Stimulated activated CD4-positive, alpha-beta T cell treated with anti-CD3 and anti-CD28 coated beads, TNF-alpha, amount 100 ng/mL, for 1 hour (primary cell): ENCODE measurements around the gene ACOX3.
"Not testable (repeated sequence)": the region's sequence is repeated elsewhere in the genome, so short reads cannot be mapped to it uniquely, and the experiment has no call there.

Experiments used
- DNase-seq, 3 donors: peaks; one replicate each; pipeline ENCODE4 v3.0.0-alpha.2; 2020; ENCODE audit warnings: low read depth in 3 of 3, low spot score in 1 of 3

ACOX3 gene

DNA sequence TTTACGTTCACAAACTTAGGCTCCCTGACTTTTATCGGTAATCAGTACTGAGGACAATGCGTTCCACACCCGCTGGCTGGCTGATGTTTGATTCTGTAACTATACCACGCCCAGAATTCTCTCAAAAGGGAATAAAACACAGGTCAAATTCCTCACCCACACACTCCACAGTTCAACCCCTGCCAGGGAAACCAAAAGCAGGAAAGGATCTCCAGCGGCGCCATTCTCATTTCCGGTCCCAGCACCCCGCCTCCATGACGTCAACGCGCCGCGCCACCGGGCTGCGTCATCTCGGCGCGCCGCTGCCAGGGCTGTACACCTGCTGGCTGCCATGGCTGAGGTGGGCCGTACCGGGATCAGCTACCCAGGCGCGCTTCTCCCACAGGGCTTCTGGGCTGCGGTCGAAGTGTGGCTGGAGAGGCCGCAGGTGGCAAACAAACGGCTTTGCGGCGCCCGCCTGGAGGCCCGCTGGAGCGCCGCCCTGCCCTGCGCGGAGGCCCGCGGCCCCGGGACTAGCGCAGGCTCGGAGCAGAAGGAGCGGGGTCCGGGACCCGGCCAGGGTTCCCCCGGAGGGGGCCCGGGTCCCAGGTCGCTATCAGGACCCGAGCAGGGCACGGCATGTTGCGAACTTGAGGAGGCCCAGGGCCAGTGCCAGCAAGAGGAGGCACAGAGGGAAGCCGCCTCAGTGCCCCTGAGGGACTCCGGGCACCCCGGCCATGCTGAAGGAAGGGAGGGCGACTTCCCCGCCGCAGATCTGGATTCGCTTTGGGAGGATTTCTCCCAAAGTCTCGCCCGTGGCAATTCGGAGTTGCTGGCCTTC lies at the start of gene ACOX3, which contains the start of gene TRMT44:
ACOX3 (minus strand) TSS at position 232 of the 820 bp plus-strand sequence. CDS start 24,202 bp downstream, outside the sequence.
TRMT44 (plus strand) TSS at position 286 of the 820 bp plus-strand sequence; CDS start at position 332, 46 bp downstream.
- DNase-seq, result peak; percentile 82 to 99 (median 91)

DNA sequence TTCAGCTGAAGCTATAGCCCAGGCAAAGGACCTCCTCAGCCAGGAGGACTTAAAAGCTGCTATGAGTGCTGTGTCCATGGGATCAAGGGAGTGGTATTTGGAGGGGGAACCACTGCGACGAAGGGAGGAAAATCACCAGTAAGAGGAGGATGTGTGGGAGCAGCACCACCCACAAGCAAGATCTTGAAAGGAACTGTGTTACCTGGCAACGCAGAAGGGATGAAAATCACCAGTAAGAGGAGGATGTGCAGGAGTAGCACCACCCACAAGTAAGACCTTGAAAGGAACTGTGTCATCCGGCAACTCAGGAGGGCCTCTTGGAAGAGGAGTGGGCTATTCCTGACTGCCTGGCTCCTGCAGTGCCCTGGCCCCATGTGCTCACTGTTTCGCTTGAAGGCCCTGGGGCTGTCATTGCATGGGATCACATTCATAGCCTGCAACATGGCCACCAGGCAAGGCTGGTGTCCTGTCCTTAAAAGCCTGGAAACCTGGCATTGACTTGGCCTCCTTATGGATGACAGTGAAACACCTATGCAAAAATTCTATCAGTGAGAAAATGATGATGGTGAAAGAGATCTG lies 48.4 kb upstream of the ACOX3 start:
- DNase-seq, result no peak

DNA sequence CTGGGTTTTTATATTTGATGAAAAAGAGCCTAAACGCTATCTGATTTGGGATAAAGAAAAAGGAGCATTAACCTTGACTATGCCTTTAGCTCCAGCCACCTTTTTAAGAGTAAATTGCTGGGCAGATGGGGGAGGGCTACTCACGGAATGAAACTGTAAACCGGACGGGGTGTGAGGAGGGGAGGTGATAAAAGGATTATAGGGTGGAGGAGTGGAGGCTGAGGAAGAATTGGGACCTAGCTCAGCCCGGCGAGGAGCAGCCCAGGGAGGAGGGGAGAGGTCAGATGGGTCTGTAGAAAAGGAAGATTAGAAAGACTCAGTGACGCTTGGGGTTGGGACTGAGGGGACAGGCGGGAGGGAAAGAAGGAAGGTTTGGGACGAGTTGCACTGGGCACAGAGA lies 46.1 kb upstream of the ACOX3 start:
- not testable (repeated sequence) for DNase-seq

DNA sequence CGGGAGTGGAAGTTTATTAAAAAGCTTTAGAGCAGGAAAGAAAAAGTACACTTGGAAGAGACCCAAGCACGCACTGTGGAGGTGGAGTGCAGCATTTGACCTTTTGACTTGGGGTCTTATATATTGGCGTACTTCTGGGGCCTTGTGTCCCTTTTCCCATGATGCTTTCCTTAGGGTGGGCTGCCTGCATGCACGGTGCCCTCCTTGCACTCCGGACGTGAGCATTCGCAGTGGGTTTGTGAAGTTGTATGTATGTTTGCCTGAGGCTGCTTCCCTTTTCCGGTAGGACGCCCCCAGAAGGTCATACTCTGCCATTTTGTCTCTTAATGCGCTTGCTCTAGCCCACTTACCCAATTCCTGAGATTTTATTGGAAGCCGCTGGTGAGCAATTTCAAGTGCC lies 39.7 kb upstream of the ACOX3 start:
- no peak for DNase-seq

DNA sequence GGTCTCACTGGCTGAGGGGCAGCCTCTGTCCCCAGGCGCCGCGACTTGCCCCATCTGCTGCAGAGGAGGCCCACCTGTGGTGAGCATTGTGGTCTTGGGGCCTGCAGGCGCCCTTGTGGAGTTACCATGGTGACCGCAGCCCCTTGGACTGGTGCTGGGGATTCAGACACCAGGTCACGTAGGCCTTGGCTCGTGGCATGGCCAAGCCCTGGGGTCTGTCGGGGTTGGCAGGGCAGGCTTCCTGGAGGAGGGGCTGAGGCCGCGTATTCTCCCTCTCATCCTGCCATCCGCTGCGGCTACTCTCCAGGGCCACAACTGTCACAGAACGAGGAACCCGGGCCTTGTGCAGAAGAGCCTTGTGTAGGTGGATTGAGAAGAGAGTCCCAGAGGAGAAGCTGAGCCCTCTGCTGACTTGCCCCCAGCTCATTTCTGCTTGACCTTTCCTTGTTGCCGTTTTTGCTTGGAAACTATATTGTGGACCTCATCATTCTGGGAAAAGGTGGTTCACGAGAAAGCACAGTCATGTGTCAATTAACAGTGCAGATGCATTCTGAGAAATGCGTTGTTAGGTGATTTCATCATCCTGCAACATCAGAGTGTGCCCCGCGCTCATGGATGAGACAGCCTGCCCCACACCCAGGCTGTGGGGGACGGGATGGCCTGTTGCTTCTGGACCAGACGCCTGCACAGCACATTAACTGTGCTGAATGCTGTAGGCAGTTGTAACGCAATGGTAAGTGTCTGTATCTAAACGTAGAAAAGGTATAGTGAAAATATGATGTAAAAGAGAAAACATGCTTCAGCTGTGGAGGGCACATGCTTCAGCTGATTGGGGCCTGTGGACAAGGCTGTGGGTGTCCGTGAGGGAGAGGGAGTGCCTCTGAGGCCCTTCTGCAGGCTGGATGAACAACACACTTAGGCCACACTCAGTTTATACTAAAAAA lies 38.5 kb upstream of the ACOX3 start:
- no peak for DNase-seq

DNA sequence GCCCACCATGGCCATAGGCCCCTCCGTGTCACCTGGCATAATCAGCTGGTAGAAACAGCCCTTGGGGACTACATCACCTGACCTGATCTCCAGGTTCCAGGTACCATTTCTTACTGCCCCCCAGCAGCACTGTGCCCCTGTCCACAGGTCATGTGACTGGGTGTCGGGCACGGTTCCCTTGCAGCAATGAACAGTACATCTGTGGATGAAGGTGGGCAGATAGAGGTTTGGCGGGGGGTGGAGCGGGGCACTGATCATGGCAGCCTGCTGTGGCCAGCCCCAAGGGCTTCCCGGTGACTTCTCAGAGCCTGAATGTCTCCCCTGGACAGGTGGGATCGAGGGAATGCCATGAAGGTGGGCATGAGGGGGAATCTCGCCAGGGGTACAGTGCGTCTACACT lies 37.8 kb upstream of the ACOX3 start:
- no peak for DNase-seq

DNA sequence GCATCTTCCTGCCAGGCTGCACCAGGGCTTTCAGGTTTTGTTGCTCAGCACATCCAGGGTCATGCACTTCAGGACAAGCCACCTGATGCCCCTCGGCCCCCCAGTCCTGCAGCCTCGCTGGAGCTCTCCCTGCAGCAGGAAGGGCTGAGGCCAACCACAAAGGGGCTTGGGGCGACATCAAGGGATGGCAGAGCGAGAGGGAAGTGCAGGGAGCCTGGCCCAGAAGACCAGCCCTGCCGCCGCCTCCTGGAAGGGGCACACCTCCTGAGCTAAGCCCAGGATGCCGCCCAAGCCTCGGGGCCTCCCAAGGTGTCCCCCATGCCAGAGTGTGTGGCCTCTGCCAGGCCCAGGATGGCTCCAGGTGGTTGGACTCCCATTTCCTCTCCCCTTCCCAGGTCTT lies 37.2 kb upstream of the ACOX3 start:
- no peak for DNase-seq

DNA sequence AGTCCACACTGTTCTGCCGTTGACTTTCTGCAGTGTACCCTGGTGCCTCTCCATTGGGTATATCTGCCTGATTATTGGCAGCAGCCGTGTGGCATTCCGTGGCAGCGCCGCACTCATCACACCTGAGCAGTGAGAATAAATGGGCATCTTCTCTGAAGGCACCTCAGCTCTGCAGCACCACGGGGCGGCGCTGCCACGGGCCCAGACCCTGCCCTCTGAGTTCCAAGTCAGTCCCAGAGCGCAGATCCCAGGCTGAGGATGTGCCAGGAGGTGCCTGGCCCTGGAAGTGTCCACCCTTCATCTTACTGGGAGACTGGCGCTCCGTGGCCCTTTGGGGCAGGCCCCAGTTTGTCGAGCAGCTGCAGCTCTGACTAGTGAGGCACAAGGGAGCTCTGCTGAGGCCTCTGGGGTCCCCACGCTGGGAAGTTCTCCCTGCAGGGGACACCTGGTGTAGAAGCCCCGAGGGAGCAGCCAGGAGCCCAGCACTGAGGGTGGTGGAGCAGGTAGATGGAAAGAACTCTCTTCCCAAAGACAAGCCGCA lies 36.6 kb upstream of the ACOX3 start:
- no peak for DNase-seq

DNA sequence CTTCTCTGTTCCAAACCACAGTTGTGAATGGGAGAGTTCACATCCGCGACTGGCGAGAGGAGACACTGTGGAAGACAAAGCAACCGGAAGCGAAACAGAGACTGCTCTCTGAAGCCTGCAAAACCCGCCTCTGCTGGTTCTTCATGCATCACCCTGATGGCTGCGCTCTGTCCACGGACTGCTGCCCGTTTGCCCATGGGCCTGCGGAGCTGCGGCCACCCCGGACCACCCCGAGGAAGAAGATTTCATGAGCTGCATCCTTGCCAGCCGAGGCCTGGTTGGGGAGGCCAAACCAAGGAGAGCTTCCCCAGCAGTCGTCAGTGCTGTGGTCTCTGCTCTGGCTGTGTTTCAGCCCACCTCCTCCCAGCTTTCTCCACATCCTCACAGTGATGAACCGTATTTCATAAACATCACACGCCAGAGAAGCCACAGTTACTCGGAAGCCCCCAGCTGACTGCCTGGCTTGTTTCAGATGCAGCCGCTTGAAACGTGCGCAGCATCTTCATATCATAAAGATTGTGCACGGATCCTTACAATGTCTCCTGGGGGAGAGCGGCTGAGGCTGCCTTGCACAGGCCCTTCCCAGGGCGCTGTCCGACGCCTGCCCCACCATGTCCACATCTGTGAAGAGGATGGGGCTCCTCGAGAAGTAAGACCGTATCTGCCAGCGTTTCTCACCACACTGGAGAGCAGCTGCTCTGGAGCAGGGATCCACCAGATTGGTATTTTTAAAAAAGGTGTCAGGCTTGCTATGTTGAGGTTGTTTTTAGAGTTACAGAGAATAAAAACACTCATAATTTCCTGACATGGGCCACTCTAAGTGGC lies 35.4 kb upstream of the ACOX3 start:
- DNase-seq, result no peak

DNA sequence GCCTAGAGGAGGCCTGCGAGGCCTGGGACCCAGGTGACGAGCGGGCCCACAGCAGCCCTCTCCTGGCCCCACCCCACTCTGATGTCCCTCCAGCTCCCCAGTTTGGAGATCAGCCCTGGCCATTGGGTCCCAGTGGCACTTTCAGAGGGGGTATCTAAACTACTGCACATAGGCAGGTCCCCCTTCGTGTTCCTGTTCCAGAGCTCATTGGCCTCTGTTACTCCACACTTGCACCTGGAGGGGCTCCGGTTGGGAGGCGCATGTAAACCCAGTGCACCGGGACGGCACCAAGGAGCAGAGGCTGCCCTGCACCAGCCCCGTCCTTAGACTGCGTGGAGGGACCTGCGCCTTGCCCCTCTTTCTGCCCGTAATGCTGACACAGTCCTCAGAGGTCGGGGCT lies 34.3 kb upstream of the ACOX3 start:
- no peak for DNase-seq

DNA sequence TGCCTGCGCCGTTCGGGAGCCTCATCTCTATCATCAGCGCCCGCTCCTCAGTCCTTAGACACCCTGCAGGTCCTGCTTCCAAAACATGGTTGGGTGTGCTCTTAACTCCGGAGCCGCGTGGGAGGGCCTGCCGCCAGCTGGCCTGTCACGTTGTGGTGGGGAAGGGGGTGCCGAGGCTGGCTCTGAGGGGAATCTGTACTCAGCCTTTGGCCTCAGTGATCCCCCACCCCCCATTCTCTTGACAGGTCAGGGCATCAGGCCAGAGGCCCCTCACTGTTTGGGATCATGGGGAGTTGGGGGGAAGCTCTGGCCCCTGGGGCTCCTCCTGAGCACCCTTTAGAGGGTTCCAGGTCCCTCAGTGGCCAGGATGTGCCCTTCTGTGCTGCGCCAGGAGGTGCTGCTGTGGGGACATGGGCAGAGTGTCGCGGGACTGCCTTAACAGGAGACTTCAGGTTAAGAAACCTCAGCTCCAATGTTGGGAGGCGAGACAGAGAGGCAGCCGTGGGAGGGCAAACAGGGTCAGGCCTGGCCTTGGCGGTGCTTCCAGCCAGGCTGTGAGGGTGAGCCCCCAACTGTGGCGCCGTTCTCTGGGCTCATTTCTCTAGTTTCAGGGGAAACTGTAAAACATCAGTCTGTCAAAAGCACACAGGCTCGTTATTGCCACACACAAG lies 33.5 kb upstream of the ACOX3 start:
- DNase-seq, result no peak

DNA sequence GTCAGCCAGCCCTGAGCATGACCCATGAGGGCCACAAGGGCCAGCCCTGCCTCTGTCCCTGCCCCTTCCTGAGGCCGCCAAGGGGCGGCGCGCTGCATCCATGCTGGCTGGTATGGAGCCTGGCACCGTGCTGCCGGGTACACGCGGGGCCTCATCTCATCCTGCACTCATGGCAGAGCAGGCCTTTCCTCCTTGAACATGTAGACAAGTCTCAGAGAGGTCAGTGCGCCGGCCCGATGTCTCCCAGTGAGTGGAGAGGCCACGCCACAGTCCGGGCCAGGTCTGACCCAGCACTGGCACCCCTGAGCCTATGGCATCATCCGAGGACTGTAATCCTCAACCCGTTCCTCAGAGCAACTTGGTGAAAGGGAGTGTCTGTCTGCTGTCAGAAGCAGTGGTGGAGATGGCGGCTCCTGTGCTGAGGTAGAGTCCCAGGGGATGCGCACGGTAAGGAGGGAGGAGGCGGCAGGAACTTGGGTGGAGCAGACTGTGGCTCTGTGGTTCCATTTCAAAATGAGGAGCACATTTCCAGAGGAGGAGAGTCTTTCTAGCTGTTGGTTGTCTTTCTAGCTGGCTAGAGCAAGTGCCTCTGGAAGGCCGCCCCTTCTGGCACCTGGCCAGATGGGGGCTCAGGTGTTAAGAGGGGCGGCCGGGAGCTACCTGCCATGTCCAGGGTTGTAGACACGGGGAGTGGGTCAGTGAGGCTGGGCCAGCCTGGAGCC lies 32.8 kb upstream of the ACOX3 start:
- no peak for DNase-seq

DNA sequence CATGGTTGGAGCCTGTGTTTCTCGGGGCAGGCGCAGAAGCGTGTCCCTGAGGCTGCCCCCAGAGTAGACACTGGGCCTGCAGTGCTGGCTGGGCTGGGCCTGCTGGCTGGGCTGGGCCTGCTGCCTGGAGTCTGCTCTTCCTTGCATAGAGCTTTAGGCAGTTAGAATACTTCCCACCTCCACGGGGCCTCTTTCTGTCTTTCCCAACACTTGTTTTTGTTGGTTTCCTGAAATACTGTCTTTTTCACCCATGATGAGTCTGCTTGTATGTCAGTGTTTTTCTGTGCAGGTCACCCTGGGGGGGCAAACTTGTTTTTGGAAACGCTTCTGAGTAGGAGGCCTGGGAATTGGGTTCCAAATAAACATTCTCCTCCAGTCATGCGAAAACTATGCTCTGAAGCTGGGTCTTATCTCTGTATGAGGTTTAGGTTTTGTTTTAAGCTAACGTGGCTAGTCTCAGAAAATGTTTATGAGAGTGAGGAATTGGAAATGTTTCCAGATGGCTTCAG lies 32.2 kb upstream of the ACOX3 start:
- DNase-seq, result no peak

DNA sequence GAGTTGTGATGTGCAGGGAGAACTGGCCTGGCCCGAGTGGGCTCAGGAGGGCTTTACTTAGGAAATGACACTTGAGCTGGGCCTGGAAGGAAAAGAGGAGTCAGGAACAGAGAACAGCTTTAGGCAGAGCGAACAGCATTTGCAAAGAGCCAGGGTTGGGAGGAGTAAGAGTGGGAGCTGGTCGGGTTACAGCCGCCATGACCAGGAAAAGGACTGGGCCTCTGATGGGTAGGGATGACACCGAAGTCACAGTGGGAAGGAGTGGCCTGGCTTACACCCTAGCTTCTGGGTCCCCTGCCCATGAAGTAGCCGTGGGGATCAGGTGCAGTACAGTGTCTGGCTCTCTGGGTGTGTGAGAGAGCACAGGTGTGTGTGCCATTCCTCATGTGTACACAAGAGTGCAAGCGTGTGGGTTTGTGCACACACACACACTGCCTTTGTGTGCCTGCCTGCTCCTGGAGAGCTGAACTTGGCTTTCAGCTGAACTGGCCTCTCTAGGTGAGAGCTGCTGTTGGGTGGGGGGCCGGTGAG lies 31.7 kb upstream of the ACOX3 start:
- no peak for DNase-seq

DNA sequence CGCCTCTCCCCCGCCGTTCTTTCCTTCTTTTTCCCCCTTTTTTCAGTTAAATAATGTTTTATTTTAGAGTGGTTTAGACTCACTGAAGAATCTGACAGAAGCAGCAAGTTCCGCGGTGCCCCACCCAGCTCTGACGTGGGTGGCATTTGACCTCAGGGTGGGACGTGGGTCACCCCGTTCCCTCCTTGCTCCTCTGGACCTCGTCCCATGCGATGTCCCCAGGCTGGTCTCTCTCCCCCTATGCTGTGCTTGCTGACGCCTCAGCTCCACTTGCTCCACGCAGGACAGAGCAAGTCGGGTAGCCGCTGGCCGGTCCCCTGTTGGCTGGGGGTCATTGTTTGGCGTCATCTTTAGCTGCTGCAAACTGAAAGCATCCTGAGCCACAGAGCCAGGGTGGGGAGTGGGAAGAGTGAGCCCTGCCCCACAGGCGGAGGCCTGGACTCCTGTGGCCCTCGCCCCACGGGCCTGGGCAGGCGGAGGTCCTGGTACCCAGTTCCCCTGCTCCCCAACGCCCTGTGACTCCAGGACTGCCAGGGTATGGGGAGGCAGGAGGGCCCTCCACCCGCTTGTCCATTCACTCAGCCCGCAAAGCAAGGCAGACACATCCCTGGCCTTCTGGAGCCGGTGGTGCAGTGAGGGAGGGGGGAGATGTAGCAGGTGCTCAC lies 30.8 kb upstream of the ACOX3 start:
- no peak for DNase-seq

DNA sequence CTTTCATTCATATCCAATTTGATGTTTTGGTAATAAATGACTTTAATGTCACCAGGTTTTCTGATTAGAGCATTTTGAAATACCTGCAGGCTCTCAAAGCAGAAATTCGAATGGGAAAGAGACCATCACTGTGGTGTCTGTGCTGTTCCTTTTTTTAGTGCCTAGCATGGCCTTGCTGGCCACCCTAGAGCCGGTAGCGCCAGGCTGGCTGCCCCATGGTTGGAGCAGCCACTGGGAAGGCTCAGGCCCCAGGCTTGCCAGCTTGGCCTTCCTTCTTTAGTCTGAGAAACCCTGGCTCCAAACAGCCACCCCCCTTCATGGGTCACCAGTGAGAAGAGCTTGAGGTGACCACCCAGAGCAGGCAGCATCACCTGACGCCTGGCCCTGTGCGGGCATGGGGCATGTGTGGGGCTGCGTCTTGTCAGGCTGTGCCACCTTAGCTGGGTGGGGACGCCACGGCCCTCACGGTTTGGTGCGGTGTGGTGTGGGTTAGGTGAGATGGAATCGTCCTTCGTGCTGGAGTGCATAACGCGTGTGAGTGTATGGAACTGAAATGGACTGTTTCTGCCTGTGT lies 30.0 kb upstream of the ACOX3 start:
- no peak for DNase-seq

DNA sequence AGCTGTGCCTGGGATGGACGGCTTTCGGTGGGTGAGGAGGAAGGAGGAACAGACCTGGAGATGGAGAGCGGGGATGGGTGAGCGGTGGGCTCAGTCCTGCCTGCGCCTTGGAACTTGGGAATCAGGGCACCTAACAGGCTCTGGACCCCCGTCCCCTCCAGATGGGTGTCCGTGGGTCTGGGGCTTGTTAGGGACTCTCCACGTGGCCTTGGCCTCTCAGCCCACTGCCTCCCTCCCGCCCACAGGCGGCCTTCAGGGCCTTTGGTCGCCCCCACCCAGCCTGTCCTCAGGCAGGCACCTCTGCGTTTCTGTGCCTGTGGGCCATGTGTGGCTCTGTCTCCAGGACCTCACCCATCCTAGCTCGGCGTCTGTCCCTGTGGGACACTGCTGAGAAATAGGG lies 29.0 kb upstream of the ACOX3 start:
- no peak for DNase-seq
